GM12878 (cell line): Measurements from ENCODE around the gene ADORA2B. TPM values are rescaled to one million over a fixed set of nuclear protein-coding genes. Genes with fewer than 3 reads are reported as not detected.

Source experiments
- ATAC-seq: fragments of 200-7000 bp; cut with Tn5 transposase; 3 replicates; pipeline ENCODE4 v1.9.1; 2020; ENCODE audit warnings: mild to moderate bottlenecking, moderate library complexity
- BruUV-seq: library from RNA; stranded (reverse); fragments of 400-500 nt; replicated peaks from 2 replicates; lab custom pipeline; 2021; lab: Mats Ljungman, UMichigan
- CTCF ChIA-PET: fragments of 300-600 bp; sonication (Branson Sonifier 250); formaldehyde crosslinking; extraction: SDS; loops from one replicate; lab custom pipeline; 2021; ENCODE audit warnings: inconsistent platforms; lab: Yijun Ruan, JAX
- POLR2A ChIA-PET: fragments of 350-600 bp; formaldehyde crosslinking; extraction: SDS; loops from one replicate; lab custom pipeline; 2021; ENCODE audit warnings: inconsistent platforms; lab: Charles Lee
- RAD21 ChIA-PET: fragments of 300-600 bp; sonication (Branson Sonifier 250); formaldehyde crosslinking; loops from one replicate; lab custom pipeline; 2023; ENCODE audit warnings: antibody characterized with exemption; ENCODE audit not compliant: unreplicated experiment; lab: Charles Lee
- SMC1A ChIA-PET: fragments of 300-600 bp; sonication (Branson Sonifier 250); formaldehyde crosslinking; loops from one replicate; lab custom pipeline; 2023; ENCODE audit not compliant: unreplicated experiment, uncharacterized antibody; lab: Charles Lee
- DNase-seq: peaks from one replicate; pipeline ENCODE4 v3.0.0-alpha.2; 2011; ENCODE audit warnings: low read depth, low spot score
- FAIRE-seq: peaks from 3 replicates; lab custom pipeline; 2011; peaks lifted over from hg19 to GRCh38; lab: Jason Lieb, UNC
- H2AFZ ChIP-seq: 2 replicates; pipeline ENCODE4 v1.6.0; 2011; ENCODE audit warnings: low read depth, low read length, control low read depth; ENCODE audit not compliant: control insufficient read depth
- H3K27ac ChIP-seq: 2 replicates; pipeline ENCODE4 v1.5.1; 2011; ENCODE audit warnings: control low read depth; ENCODE audit not compliant: control insufficient read depth, insufficient read depth
- H3K27me3 ChIP-seq, 2 experiments: replicated peaks in 1 of 2; 2 replicates each; pipeline versions ENCODE4 v1.6.0 to v1.6.1; 2011; ENCODE audit warnings: low read length in 1 of 2; ENCODE audit not compliant: control insufficient read depth in 2 of 2, insufficient read depth in 2 of 2
- H3K36me3 ChIP-seq, 2 experiments: 2 replicates each; pipeline ENCODE4 v1.5.1; 2011; ENCODE audit warnings: low read length in 1 of 2; ENCODE audit not compliant: control insufficient read depth in 2 of 2, insufficient read depth in 2 of 2
- H3K4me1 ChIP-seq: 2 replicates; pipeline ENCODE4 v1.6.1; 2011; ENCODE audit warnings: mild to moderate bottlenecking, low read length, moderate library complexity, mixed read lengths; ENCODE audit not compliant: control insufficient read depth, insufficient read depth
- H3K4me2 ChIP-seq: 2 replicates; pipeline ENCODE4 v1.6.0; 2011; ENCODE audit warnings: control low read depth; ENCODE audit not compliant: control insufficient read depth, insufficient read depth
- H3K4me3 ChIP-seq: fragments of 200-600 bp; sonication (generic); 2 replicates; pipeline ENCODE4 v1.5.1; 2016
- H3K79me2 ChIP-seq: 2 replicates; pipeline ENCODE4 v1.6.0; 2011; ENCODE audit warnings: low read length; ENCODE audit not compliant: control insufficient read depth, insufficient read depth
- H3K9ac ChIP-seq: 2 replicates; pipeline ENCODE4 v1.8.0; 2011; ENCODE audit warnings: low read length, control low read depth, mixed read lengths; ENCODE audit not compliant: control insufficient read depth, insufficient read depth
- H3K9me3 ChIP-seq: replicated peaks from 3 replicates; pipeline ENCODE4 v1.5.1; 2011; ENCODE audit warnings: mild to moderate bottlenecking, low read length; ENCODE audit not compliant: control insufficient read depth, insufficient read depth
- H4K20me1 ChIP-seq: 2 replicates; pipeline ENCODE4 v1.6.0; 2011; ENCODE audit not compliant: control insufficient read depth, insufficient read depth
- BCLAF1 ChIP-seq: fragments of 450-650 bp; IDR thresholded peaks from 2 replicates; pipeline ENCODE4 v1.6.1; 2017; ENCODE audit warnings: antibody characterized with exemption, mild to moderate bottlenecking, moderate library complexity
- CUX1 ChIP-seq: IDR thresholded peaks from 2 replicates; pipeline ENCODE4 v1.6.1; 2012; ENCODE audit warnings: improper control_type of control experiment, low read depth, low read length; ENCODE audit not compliant: insufficient replicate concordance
- KDM1A ChIP-seq: fragments of 200-600 bp; sonication (generic); IDR thresholded peaks from 2 replicates; pipeline ENCODE4 v1.6.1; 2016; ENCODE audit warnings: borderline replicate concordance
- NFIC ChIP-seq: IDR thresholded peaks from 2 replicates; pipeline ENCODE4 v1.6.1; 2012; ENCODE audit warnings: low read depth, mild to moderate bottlenecking, inconsistent platforms, low read length, moderate library complexity
- REST ChIP-seq: IDR thresholded peaks from 2 replicates; pipeline ENCODE4 v1.6.1; 2012; ENCODE audit warnings: mild to moderate bottlenecking, low read depth, low read length
- SIN3A ChIP-seq: IDR thresholded peaks from 2 replicates; pipeline ENCODE4 v1.6.1; 2012; ENCODE audit warnings: low read depth, low read length, improper control_type of control experiment
- STAT1 ChIP-seq: fragments of 450-650 bp; conservative IDR thresholded peaks from 2 replicates; pipeline ENCODE4 v1.6.1; 2014; ENCODE audit warnings: antibody characterized with exemption, mild to moderate bottlenecking
- TCF12 ChIP-seq: IDR thresholded peaks from 2 replicates; pipeline ENCODE4 v1.6.1; 2011; ENCODE audit warnings: low read depth, mild to moderate bottlenecking, low read length
- ZNF384 ChIP-seq: IDR thresholded peaks from 2 replicates; pipeline ENCODE4 v1.6.1; 2012; ENCODE audit warnings: low read depth, mild to moderate bottlenecking, low read length, improper control_type of control experiment, borderline replicate concordance
- WGBS: methylation state at CpG from one replicate; pipeline ENCODE4 v1.1.6; 2016; ENCODE audit warnings: low lambda C conversion rate; ENCODE audit not compliant: insufficient replicate concordance, insufficient coverage; ENCODE audit errors: missing lambda C conversion rate; 5-methylcytosine and 5-hydroxymethylcytosine counted together
- in situ Hi-C: fragments of 300-500 bp; cut with MboI; formaldehyde crosslinking; loops from 9 replicates; pipeline ENCODE4 v1.14.3; 2018; ENCODE audit warnings: mixed read lengths
- intact Hi-C: fragments of 100-400 bp; cut with micrococcal nuclease; formaldehyde crosslinking; loops from one replicate; pipeline ENCODE4 v1.14.2; 2022; ENCODE audit not compliant: unreplicated experiment
- polyA plus RNA-seq, 11 experiments: library from polyadenylated mRNA; depleted of rRNA in 4 of 11; unstranded in 6 of 11; stranded (reverse) in 5 of 11; fragments of >200 nt; fragmentation: Nextera tagmentation in 4 of 11; fragmentation: Illumina TruSeq in 1 of 11; extraction: Ambion mirVana in 4 of 11; extraction: Trizol in 1 of 11; gene quantifications; 1 replicate in 1 of 11; 2 replicates in 10 of 11; pipeline versions ENCODE4 v1.2.1 to v1.2.3, GENCODE V29; 2011 to 2016; ENCODE audit warnings: inconsistent platforms in 2 of 11, missing spikeins in 2 of 11, low read depth in 1 of 11
- total RNA-seq, 4 experiments: library from RNA; depleted of rRNA in 3 of 4; stranded (reverse); fragments of >200 nt in 3 of 4; fragmentation: Illumina TruSeq in 1 of 4; extraction: Trizol in 1 of 4; gene quantifications; 2 replicates each; pipeline versions ENCODE4 v1.2.1 to v1.2.3, GENCODE V29; 2013 to 2021

The ADORA2B gene
- total and polyA plus RNA-seq, 10 of the 15 experiments (the other 5 are each of a cell fraction or from before 2014, with no cell fraction given) = 0.05 to 0.42 (median 0.17) TPM

- Histone ChIP-seq H3K9me3 (no peaks in the 10 kb centered on the region), H3K4me1 (no peaks in the 10 kb centered on the region), H3K4me2 (no peak overlapping the region), H3K27me3 (peaks cover 0 to 9% of the 10 kb centered on the region in 2 experiments; a peak in 2 of 4 replicates), H2AFZ (no peak overlapping the region)
- RAD21 ChIA-PET = no interaction called here
- in situ Hi-C loops = no loop called here
- POLR2A ChIA-PET = no interaction called here
- CTCF ChIA-PET = no interaction called here
- TF ChIP-seq REST = no peak
- no peak for TF ChIP-seq NFIC
- TF ChIP-seq STAT1 = no peak
- TF ChIP-seq BCLAF1 = no peak
- no peak for TF ChIP-seq KDM1A
- TF ChIP-seq SIN3A = no peak
- TF ChIP-seq ZNF384 = no peak
- TF ChIP-seq CUX1 = no peak
- TF ChIP-seq TCF12 = no peak
- TF ChIP-seq, all 136 proteins: peak for 0
- no TSS peak for BruUV-seq
- Histone ChIP-seq H3K4me3 (no peak overlapping the region), H3K79me2 (no peaks in the 10 kb centered on the region), H3K27ac (no peak overlapping the region), H4K20me1 (no peaks in the 10 kb centered on the region), H3K36me3 (no peaks in the 10 kb centered on the region), H3K9ac (no peak overlapping the region)
- ATAC-seq (no peak), FAIRE-seq (no peak), DNase-seq (no peak)
- intact Hi-C loops = no loop called here
- SMC1A ChIA-PET = no interaction called here
- WGBS = 79% methylated on average over 11 of the region's 11 CpGs
Measured at GRCh38 chr17:15967706-15968399, 22.9 kb downstream of the ADORA2B start.
